ENCODE results near the gene FAF2.
"Not testable (repeated sequence)": the region's sequence is repeated elsewhere in the genome, so short reads cannot be mapped to it uniquely, and the experiment has no call there.

The FAF2 gene

GRCh38 chr5:176463113-176463764 lies 15.1 kb downstream of the FAF2 start:
- no peak for DNase-seq

- DNase-seq: no peak
These were observed 18.2 kb downstream of the FAF2 start for GRCh38 chr5:176466245-176466871.

- no peak for DNase-seq
These were observed 21.1 kb downstream of the FAF2 start for GRCh38 chr5:176469296-176469695.

GRCh38 chr5:176470539-176470938 lies 22.4 kb downstream of the FAF2 start:
- no peak for DNase-seq

GRCh38 chr5:176471098-176471497 lies 22.9 kb downstream of the FAF2 start:
- DNase-seq: no peak

GRCh38 chr5:176473335-176474006 lies 25.3 kb downstream of the FAF2 start:
- DNase-seq: no peak

GRCh38 chr5:176474476-176474875 lies 26.3 kb downstream of the FAF2 start:
- DNase-seq: no peak

GRCh38 chr5:176481711-176482110 lies 33.5 kb downstream of the FAF2 start:
- DNase-seq: no peak

- no peak for DNase-seq
These were observed 37.0 kb downstream of the FAF2 start for GRCh38 chr5:176485176-176485575.

- DNase-seq: no peak
These were observed 38.1 kb downstream of the FAF2 start for GRCh38 chr5:176486189-176486757.

- not testable (repeated sequence) for DNase-seq
These were observed 39.0 kb downstream of the FAF2 start for GRCh38 chr5:176487160-176487559.

GRCh38 chr5:176489077-176489476 lies 40.9 kb downstream of the FAF2 start:
- no peak for DNase-seq

- no peak for DNase-seq
These were observed 42.1 kb downstream of the FAF2 start for GRCh38 chr5:176490301-176490700.

- DNase-seq: no peak
These were observed 42.9 kb downstream of the FAF2 start for GRCh38 chr5:176491101-176491502.

GRCh38 chr5:176491901-176492300 lies 43.7 kb downstream of the FAF2 start:
- no peak for DNase-seq

- DNase-seq: no peak
These were observed 44.2 kb downstream of the FAF2 start for GRCh38 chr5:176492431-176492830.

GRCh38 chr5:176497852-176498251 lies 49.7 kb downstream of the FAF2 start:
- DNase-seq: no peak

- no peak for DNase-seq
These were observed 51.1 kb downstream of the FAF2 start for GRCh38 chr5:176499273-176499672.

GRCh38 chr5:176500511-176500910 lies 52.3 kb downstream of the FAF2 start:
- DNase-seq: no peak

GRCh38 chr5:176501333-176501732 lies 53.1 kb downstream of the FAF2 start:
- DNase-seq: no peak

- DNase-seq: no peak
These were observed 55.3 kb downstream of the FAF2 start for GRCh38 chr5:176503496-176503895.

- DNase-seq: no peak
These were observed 59.7 kb downstream of the FAF2 start for GRCh38 chr5:176507911-176508310.

- no peak for DNase-seq
These were observed 60.4 kb downstream of the FAF2 start for GRCh38 chr5:176508603-176509002.

- DNase-seq: no peak
These were observed 65.6 kb downstream of the FAF2 start for GRCh38 chr5:176513788-176514187.

Measured in CD4-positive, alpha-beta T cell treated with Interleukin-15 for 1 hour (primary cell).